ENCODE results near the gene GNB2.

GRCh38 chr7:100705320-100705752 is 31.8 kb downstream of the GNB2 start:
- TF ChIP-seq GATA2 (IDR thresholded peaks at IDR 0.05; ENCODE audit: low read depth, low read length) = no peak
- no peak for TF ChIP-seq GATA3 (IDR thresholded peaks at IDR 0.05; ENCODE audit: low read depth, low read length)

All from SH-SY5Y (cell line).